Heart left ventricle (tissue), 16 donors: ENCODE results near the gene MEGF11. TPM values are rescaled to one million over a fixed set of nuclear protein-coding genes. Genes with fewer than 3 reads are reported as not detected.

ENCODE experiments used
- ATAC-seq, 4 donors: fragments of 200-7000 bp; cut with Tn5 transposase; one replicate each; pipeline ENCODE4 v1.9.1; 2020 to 2022; ENCODE audit warnings: moderate library complexity in 4 of 4, mild to moderate bottlenecking in 3 of 4, moderate number of reproducible peaks in 1 of 4
- DNase-seq, 5 donors: peaks; one replicate each; pipeline ENCODE4 v3.0.0-alpha.2; 2020
- H3K27ac ChIP-seq, 12 donors: fragments of 200-600 bp; sonication (generic) in 4 of 12; one replicate each; pipeline versions ENCODE4 v1.5.0 to v1.8.0; 2016 to 2022; ENCODE audit warnings: mild to moderate bottlenecking in 2 of 12
- H3K27me3 ChIP-seq, 9 donors: fragments of 200-600 bp; sonication (generic) in 2 of 9; one replicate each; pipeline versions ENCODE4 v1.5.1 to v1.8.0; 2016 to 2022; ENCODE audit warnings: mild to moderate bottlenecking in 3 of 9
- H3K36me3 ChIP-seq, 9 donors: fragments of 200-600 bp; sonication (generic) in 2 of 9; one replicate each; pipeline versions ENCODE4 v1.5.0 to v1.8.0; 2018 to 2022; ENCODE audit warnings: mild to moderate bottlenecking in 2 of 9
- H3K4me1 ChIP-seq, 12 donors: fragments of 200-600 bp; sonication (generic) in 4 of 12; one replicate each; pipeline versions ENCODE4 v1.5.0 to v1.8.0; 2016 to 2022; ENCODE audit warnings: mild to moderate bottlenecking in 3 of 12
- H3K4me3 ChIP-seq, 12 donors: fragments of 200-600 bp; sonication (generic) in 4 of 12; one replicate each; pipeline versions ENCODE4 v1.5.0 to v1.8.0; 2017 to 2022; ENCODE audit warnings: mild to moderate bottlenecking in 9 of 12, moderate library complexity in 4 of 12
- H3K9me3 ChIP-seq, 12 donors: fragments of 200-600 bp; sonication (generic) in 4 of 12; one replicate each; pipeline versions ENCODE4 v1.5.0 to v1.8.0; 2016 to 2022; ENCODE audit warnings: mild to moderate bottlenecking in 1 of 12
- POLR2A ChIP-seq, 2 donors: fragments of 450-650 bp; IDR thresholded peaks; one replicate each; pipeline ENCODE4 v1.6.1; 2017; ENCODE audit warnings: antibody characterized with exemption in 2 of 2, mild to moderate bottlenecking in 2 of 2, moderate library complexity in 2 of 2
- WGBS, 4 donors: extraction: QIAGEN DNeasy Blood & Tissue Kit in 2 of 4; methylation state at CpG; one replicate each; pipeline versions ENCODE4 v1.1.5 to v1.1.7; 2013 to 2018; 5-methylcytosine and 5-hydroxymethylcytosine counted together
- intact Hi-C, 10 donors: fragments of 100-400 bp; cut with DNase I; formaldehyde crosslinking; loops; one replicate each; pipeline versions ENCODE4 v1.11.1 to v1.14.2; 2022
- polyA plus RNA-seq, 2 donors: library from polyadenylated mRNA; stranded (reverse); fragments of 200-250 nt; gene quantifications; one replicate each; pipeline ENCODE4 v1.2.3, GENCODE V29; 2013
- total RNA-seq, 9 donors: library from RNA; depleted of rRNA in 2 of 9; stranded (reverse); fragments of >200 nt in 2 of 9; fragmentation: NEBNext Ultra II Directional in 3 of 9; extraction: Animal tissue kit (Norgen Biotek cat#: 25700) in 3 of 9; gene quantifications; one replicate each; pipeline versions ENCODE4 v1.1.0 to v1.2.4, GENCODE V29; 2016 to 2023
- TF ChIP-seq, protein P1 (sequence below), 12 donors: fragments of 200-600 bp; sonication (generic) in 4 of 12; IDR thresholded peaks; one replicate each; pipeline versions ENCODE4 v1.5.0 to v1.8.0; 2018 to 2022; ENCODE audit warnings: antibody characterized with exemption in 12 of 12, mild to moderate bottlenecking in 5 of 12
- donor health status: ischemic (EF 13 %, LVEDD 7.1; RV severe dilation, severe dysfunction).
- donor health status: healthy with polysubstance abuse.
- donor health status: DM: no; HTN: yes; CAD: no.
- donor health status: DM: no; HTN: no; CAD: no.
- donor health status: ischemic (EF 25% LVEDD 6.9; RV normal size, moderate dysfunction).
- donor health status: ischemic (EF 25% LVEDD 5.7; RV mildly dilated, moderate dysfunction).
- donor health status: healthy.
- donor health status: DM: yes; HTN: yes; CAD: no.
- donor health status: ischemic (EF 35%, LVEDD 5.7; RV mildly dilated, moderate dysfunction).
- donor health status: nonischemic (EF 11% LVEDD 7.7; RV severe dilation, severe dysfunction).
- donor health status: DM: yes; HTN: yes; CAD: no.
- donor health status: PGD.
- donor health status: ischemic (EF 29% LVEDD 5.4; RV normal size, mild dysfunction).
- donor health status: nonischemic (EF 23%, LVEDD 6.1; RV moderate dilation, normal function).

The MEGF11 gene
- total and polyA plus RNA-seq, 11 donors, result 0.07 TPM; not detected in 10

DNA sequence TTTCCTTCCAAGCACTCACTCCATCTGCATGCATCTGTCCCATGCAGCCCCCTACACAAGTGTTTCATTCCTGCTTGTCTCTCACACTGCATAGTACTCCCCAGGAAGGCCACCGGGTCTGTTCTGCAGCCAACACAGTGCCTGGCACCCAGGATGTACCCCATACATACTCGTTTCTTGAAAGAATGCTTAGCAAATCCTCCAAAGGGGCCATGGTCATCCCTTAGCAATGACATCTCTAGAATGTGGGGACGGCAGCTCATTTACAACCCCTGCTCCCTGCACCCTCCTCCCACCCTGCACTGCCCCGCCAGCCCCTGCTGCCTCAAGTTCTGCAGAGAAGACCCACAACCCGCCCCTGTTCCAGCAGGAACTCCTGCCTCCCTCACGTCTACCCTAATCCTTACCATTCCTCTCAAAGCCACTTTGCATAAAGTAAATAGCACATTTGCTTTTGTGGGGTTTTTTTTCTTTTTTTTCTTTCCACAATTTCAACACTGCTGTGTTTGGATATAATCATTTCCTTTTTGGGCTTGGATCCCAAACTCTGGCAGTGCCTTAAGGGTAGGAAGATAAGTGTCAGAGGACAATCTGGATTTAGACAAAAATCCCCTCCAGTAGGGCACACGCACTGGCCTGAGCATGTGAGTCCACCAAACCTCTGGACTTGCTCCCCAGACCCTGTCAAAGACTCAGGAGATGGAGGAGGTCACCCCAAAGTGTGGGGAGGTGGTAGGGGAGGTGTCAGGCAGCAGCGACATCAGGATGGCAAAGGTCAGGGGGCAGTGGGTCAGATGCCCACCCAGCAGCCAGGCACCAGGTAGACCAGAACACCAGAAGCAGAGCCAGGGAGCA, 68.4 kb downstream of the MEGF11 start:
- H3K9me3 ChIP-seq, result no peaks in the 10 kb centered on the region
- TF ChIP-seq POLR2A (IDR thresholded peaks at IDR 0.05), result no peak
- TF ChIP-seq, protein P1, sequence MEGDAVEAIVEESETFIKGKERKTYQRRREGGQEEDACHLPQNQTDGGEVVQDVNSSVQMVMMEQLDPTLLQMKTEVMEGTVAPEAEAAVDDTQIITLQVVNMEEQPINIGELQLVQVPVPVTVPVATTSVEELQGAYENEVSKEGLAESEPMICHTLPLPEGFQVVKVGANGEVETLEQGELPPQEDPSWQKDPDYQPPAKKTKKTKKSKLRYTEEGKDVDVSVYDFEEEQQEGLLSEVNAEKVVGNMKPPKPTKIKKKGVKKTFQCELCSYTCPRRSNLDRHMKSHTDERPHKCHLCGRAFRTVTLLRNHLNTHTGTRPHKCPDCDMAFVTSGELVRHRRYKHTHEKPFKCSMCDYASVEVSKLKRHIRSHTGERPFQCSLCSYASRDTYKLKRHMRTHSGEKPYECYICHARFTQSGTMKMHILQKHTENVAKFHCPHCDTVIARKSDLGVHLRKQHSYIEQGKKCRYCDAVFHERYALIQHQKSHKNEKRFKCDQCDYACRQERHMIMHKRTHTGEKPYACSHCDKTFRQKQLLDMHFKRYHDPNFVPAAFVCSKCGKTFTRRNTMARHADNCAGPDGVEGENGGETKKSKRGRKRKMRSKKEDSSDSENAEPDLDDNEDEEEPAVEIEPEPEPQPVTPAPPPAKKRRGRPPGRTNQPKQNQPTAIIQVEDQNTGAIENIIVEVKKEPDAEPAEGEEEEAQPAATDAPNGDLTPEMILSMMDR (IDR thresholded peaks at IDR 0.05), result no peak
- peaks cover 0 to 48% (median 10%) of the 10 kb centered on the region in 9 donors for H3K27me3 ChIP-seq
- ATAC-seq (no peak), DNase-seq (no peak)
- no peak overlapping the region for H3K27ac ChIP-seq
- no peaks in the 10 kb centered on the region for H3K4me1 ChIP-seq
- no peaks in the 10 kb centered on the region for H3K36me3 ChIP-seq
- WGBS, 4 donors, result 50 to 61% (median 55%) methylated on average over 7 to 8 of the region's 8 CpGs
- intact Hi-C loops, result loop anchor here in 3 of 10 donors (5.0 to 10.0 kb wide), 4 partner anchors 200 to 270 kb away; no protein-coding TSS in a partner anchor
- no peak overlapping the region for H3K4me3 ChIP-seq

DNA sequence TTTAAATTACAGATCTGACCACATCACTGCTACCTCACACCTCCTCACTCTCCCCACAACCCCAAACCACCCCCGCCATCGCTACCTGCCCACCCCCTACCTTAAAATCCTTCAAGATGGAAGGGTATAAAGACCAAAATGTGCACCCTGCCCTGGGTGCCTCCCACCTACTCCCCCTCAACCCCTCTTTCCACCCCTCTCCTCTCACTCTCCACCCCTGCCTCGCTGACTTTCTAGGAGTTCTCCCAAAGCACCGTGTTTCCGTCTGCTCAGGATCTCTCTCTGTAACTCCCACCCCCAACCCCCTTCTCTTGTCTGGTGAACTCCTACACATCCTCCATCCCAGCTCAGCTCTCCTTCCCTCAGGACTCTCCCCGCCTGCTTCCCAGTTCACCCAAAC, 69.1 kb downstream of the MEGF11 start:
- Histone ChIP-seq H3K27ac (no peak overlapping the region), H3K4me3 (no peak overlapping the region), H3K36me3 (no peaks in the 10 kb centered on the region), H3K27me3 (peaks cover 0 to 54% (median 10%) of the 10 kb centered on the region in 9 donors), H3K9me3 (no peaks in the 10 kb centered on the region), H3K4me1 (no peaks in the 10 kb centered on the region)
- ATAC-seq, result no peak
- TF ChIP-seq, protein P1 (IDR thresholded peaks at IDR 0.05), result no peak
- TF ChIP-seq POLR2A (IDR thresholded peaks at IDR 0.05), result no peak
- intact Hi-C loops, result loop anchor here in 2 of 10 donors (10.0 kb wide), 2 partner anchors 200 to 270 kb away; no protein-coding TSS in a partner anchor
- DNase-seq, result no peak
- WGBS, 4 donors, result 49 to 56% (median 54%) methylated on average over 6 of the region's 6 CpGs

DNA sequence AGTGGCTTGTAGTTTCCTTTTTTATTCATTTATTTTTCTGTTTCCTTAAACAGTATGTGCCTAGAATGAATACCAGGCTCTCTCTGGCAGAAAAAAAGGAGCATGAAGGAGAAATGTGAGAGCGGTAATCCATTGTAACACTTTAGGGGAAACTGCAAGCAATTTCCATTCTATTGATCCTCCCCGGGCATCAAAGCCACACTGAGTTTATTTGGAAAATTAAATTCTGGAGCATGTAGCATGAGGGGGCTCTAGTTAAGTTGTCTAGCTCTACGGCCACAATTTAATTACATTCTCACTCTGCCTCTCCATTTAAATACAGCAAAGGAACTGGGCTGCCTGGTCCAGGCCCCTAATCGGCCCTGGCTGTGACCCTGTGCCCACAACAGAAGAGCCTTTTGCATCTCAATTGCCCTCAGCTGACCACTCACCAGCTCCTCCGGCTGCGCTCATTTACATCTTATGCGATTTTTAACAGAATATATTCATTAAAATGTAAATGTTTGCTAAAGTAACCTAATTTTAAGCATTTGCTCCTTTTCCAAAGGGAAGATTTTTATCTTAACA, 72.9 kb downstream of the MEGF11 start:
- Histone ChIP-seq H3K36me3 (no peaks in the 10 kb centered on the region), H3K27ac (no peak overlapping the region), H3K4me1 (no peaks in the 10 kb centered on the region), H3K9me3 (no peaks in the 10 kb centered on the region), H3K4me3 (no peak overlapping the region), H3K27me3 (peaks cover 0 to 60% (median 10%) of the 10 kb centered on the region in 9 donors)
- TF ChIP-seq, protein P1 (IDR thresholded peaks at IDR 0.05), result no peak
- no peak for TF ChIP-seq POLR2A (IDR thresholded peaks at IDR 0.05)
- ATAC-seq (no peak), DNase-seq (no peak)
- intact Hi-C loops, result loop anchor here in 2 of 10 donors (10.0 kb wide), 2 partner anchors 196 to 266 kb away; no protein-coding TSS in a partner anchor
- 82 to 86% (median 84%) methylated on average over 7 of the region's 7 CpGs for WGBS, 4 donors

DNA sequence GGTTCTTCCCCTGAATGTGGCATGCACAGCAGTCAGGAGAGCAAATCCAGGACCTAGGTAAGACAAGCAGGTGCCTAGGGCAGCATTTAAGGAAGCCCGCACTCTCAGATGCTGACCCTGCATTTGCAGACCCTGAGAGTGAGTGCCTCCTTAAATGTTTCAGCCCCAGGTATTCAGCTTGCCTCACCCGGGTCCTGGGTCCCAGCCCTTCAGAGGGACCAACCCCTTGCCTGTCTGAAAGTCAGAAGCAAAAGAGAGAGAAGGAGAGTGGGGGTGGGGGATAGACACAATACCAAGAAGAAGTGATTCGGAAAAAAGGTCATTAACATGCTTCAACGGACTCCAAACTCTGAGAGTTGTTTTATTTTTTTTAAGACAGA, 75.0 kb downstream of the MEGF11 start:
- Histone ChIP-seq H3K27ac (no peak overlapping the region), H3K4me3 (no peak overlapping the region), H3K4me1 (no peaks in the 10 kb centered on the region), H3K27me3 (peaks cover 0 to 43% (median 12%) of the 10 kb centered on the region in 9 donors), H3K36me3 (no peaks in the 10 kb centered on the region), H3K9me3 (no peaks in the 10 kb centered on the region)
- ATAC-seq, result no peak
- WGBS, 4 donors, result 21 to 41% (median 37%) methylated on average over 3 to 4 of the region's 4 CpGs
- no peak for DNase-seq
- intact Hi-C loops, result no loop called here
- no peak for TF ChIP-seq POLR2A (IDR thresholded peaks at IDR 0.05)
- TF ChIP-seq, protein P1 (IDR thresholded peaks at IDR 0.05), result no peak
